Measurements from ENCODE around the gene LNPK.
A peak's percentile ranks its signal among the peaks of the same experiment; 100 is the strongest.
"Not testable (repeated sequence)": the region's sequence is repeated elsewhere in the genome, so short reads cannot be mapped to it uniquely, and the experiment has no call there.

The LNPK gene

GRCh38 chr2:176001916-176002687 is at the start of gene LNPK:
LNPK (minus strand) TSS chr2:176002267; CDS start chr2:175995584, 6,683 bp downstream.
- DNase-seq (ENCODE audit: low read depth): peak; percentile 80

GRCh38 chr2:176039375-176039774 is 37.3 kb upstream of the LNPK start:
- DNase-seq (ENCODE audit: low read depth): no peak

- DNase-seq (ENCODE audit: low read depth): no peak
These were observed 36.6 kb upstream of the LNPK start for GRCh38 chr2:176038694-176039093.

GRCh38 chr2:176035013-176035691 is 33.1 kb upstream of the LNPK start:
- no peak for DNase-seq (ENCODE audit: low read depth)

- DNase-seq (ENCODE audit: low read depth): no peak
These were observed 25.7 kb upstream of the LNPK start for GRCh38 chr2:176027806-176028205.

GRCh38 chr2:176025932-176026331 is 23.9 kb upstream of the LNPK start:
- no peak for DNase-seq (ENCODE audit: low read depth)

GRCh38 chr2:176024083-176024482 is 22.0 kb upstream of the LNPK start:
- DNase-seq (ENCODE audit: low read depth): no peak

- DNase-seq (ENCODE audit: low read depth): no peak
These were observed 20.0 kb upstream of the LNPK start for GRCh38 chr2:176022048-176022447.

GRCh38 chr2:176020400-176020799 is 18.3 kb upstream of the LNPK start:
- no peak for DNase-seq (ENCODE audit: low read depth)

GRCh38 chr2:176018708-176019107 is 16.6 kb upstream of the LNPK start:
- no peak for DNase-seq (ENCODE audit: low read depth)

GRCh38 chr2:176009445-176009844 is 7.4 kb upstream of the LNPK start:
- DNase-seq (ENCODE audit: low read depth): no peak

GRCh38 chr2:176004934-176005333 is 2.9 kb upstream of the LNPK start:
- no peak for DNase-seq (ENCODE audit: low read depth)

GRCh38 chr2:176003958-176004357 is 1.9 kb upstream of the LNPK start:
- no peak for DNase-seq (ENCODE audit: low read depth)

GRCh38 chr2:176002688-176003210 is 682 bp upstream of the LNPK start:
- DNase-seq (ENCODE audit: low read depth): no peak

- peak; percentile 16 for DNase-seq (ENCODE audit: low read depth)
These were observed 669 bp downstream of the LNPK start for GRCh38 chr2:176001281-176001915.

GRCh38 chr2:175999283-175999819 is 2.7 kb downstream of the LNPK start:
- DNase-seq (ENCODE audit: low read depth): no peak

GRCh38 chr2:175990099-175990498 is 12.0 kb downstream of the LNPK start:
- DNase-seq (ENCODE audit: low read depth): no peak

- DNase-seq (ENCODE audit: low read depth): not testable (repeated sequence)
These were observed 14.9 kb downstream of the LNPK start for GRCh38 chr2:175987126-175987525.

- no peak for DNase-seq (ENCODE audit: low read depth)
These were observed 17.2 kb downstream of the LNPK start for GRCh38 chr2:175984846-175985245.

- DNase-seq (ENCODE audit: low read depth): no peak
These were observed 20.5 kb downstream of the LNPK start for GRCh38 chr2:175981551-175981950.

- no peak for DNase-seq (ENCODE audit: low read depth)
These were observed 25.5 kb downstream of the LNPK start for GRCh38 chr2:175976391-175977157.

GRCh38 chr2:175973373-175973772 is 28.7 kb downstream of the LNPK start:
- DNase-seq (ENCODE audit: low read depth): no peak
